WTC11 (cell line): ENCODE results near the gene PTPRCAP.

ENCODE experiments used
- HMGXB4 ChIP-seq: sonication (generic); formaldehyde crosslinking; IDR thresholded peaks from 2 replicates; pipeline ENCODE4 v1.8.1; 2023; ENCODE audit warnings: mild to moderate bottlenecking, moderate library complexity, missing genetic modification reagents
- ZBTB21 ChIP-seq: sonication (generic); formaldehyde crosslinking; IDR thresholded peaks from 2 replicates; pipeline ENCODE4 v1.8.1; 2023; ENCODE audit warnings: mild to moderate bottlenecking, missing genetic modification reagents, borderline replicate concordance
- ZNF425 ChIP-seq: fragments of 250-450 bp; sonication (Bioruptor Pico); conservative IDR thresholded peaks from 2 replicates; pipeline ENCODE4 v1.9.0; 2021; ENCODE audit warnings: mild to moderate bottlenecking
- TF ChIP-seq, protein P1 (sequence below): sonication (generic); formaldehyde crosslinking; IDR thresholded peaks from 2 replicates; pipeline ENCODE4 v1.8.1; 2023; ENCODE audit warnings: mild to moderate bottlenecking, missing genetic modification reagents, borderline replicate concordance
- TF ChIP-seq, protein P2 (sequence below): sonication (generic); formaldehyde crosslinking; IDR thresholded peaks from 2 replicates; pipeline ENCODE4 v1.8.1; 2023; ENCODE audit warnings: mild to moderate bottlenecking, missing genetic modification reagents, moderate library complexity

- TF ChIP-seq ZBTB21 (CRISPR knock-in tag) = no peak
- no peak for TF ChIP-seq HMGXB4 (CRISPR knock-in tag)
- no peak for TF ChIP-seq ZNF425 (CRISPR knock-in tag)
- TF ChIP-seq, protein P1, sequence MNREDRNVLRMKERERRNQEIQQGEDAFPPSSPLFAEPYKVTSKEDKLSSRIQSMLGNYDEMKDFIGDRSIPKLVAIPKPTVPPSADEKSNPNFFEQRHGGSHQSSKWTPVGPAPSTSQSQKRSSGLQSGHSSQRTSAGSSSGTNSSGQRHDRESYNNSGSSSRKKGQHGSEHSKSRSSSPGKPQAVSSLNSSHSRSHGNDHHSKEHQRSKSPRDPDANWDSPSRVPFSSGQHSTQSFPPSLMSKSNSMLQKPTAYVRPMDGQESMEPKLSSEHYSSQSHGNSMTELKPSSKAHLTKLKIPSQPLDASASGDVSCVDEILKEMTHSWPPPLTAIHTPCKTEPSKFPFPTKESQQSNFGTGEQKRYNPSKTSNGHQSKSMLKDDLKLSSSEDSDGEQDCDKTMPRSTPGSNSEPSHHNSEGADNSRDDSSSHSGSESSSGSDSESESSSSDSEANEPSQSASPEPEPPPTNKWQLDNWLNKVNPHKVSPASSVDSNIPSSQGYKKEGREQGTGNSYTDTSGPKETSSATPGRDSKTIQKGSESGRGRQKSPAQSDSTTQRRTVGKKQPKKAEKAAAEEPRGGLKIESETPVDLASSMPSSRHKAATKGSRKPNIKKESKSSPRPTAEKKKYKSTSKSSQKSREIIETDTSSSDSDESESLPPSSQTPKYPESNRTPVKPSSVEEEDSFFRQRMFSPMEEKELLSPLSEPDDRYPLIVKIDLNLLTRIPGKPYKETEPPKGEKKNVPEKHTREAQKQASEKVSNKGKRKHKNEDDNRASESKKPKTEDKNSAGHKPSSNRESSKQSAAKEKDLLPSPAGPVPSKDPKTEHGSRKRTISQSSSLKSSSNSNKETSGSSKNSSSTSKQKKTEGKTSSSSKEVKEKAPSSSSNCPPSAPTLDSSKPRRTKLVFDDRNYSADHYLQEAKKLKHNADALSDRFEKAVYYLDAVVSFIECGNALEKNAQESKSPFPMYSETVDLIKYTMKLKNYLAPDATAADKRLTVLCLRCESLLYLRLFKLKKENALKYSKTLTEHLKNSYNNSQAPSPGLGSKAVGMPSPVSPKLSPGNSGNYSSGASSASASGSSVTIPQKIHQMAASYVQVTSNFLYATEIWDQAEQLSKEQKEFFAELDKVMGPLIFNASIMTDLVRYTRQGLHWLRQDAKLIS = no peak
- TF ChIP-seq, protein P2, sequence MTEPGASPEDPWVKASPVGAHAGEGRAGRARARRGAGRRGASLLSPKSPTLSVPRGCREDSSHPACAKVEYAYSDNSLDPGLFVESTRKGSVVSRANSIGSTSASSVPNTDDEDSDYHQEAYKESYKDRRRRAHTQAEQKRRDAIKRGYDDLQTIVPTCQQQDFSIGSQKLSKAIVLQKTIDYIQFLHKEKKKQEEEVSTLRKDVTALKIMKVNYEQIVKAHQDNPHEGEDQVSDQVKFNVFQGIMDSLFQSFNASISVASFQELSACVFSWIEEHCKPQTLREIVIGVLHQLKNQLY (CRISPR knock-in tag) = no peak
Observed at GRCh38 chr11:67442504-67443404, 5.3 kb upstream of the PTPRCAP start.
